Caco-2 (cell line): ENCODE data around the gene GAS2L1. TPM values are rescaled to one million over a fixed set of nuclear protein-coding genes. Genes with fewer than 3 reads are reported as not detected.

Experiments used
- BruUV-seq: library from RNA; stranded (reverse); fragments of 400-500 nt; replicated peaks from 2 replicates; lab custom pipeline; 2021; lab: Mats Ljungman, UMichigan
- CTCF ChIA-PET: fragments of 300-600 bp; sonication (Branson Sonifier 250); formaldehyde crosslinking; loops from one replicate; lab custom pipeline; 2022; ENCODE audit warnings: antibody characterized with exemption; lab: Charles Lee
- POLR2A ChIA-PET: fragments of 300-600 bp; sonication (Branson Sonifier 250); formaldehyde crosslinking; loops from one replicate; lab custom pipeline; 2022; ENCODE audit warnings: antibody characterized with exemption; lab: Charles Lee
- DNase-seq, 2 experiments: peaks; one replicate each; pipeline versions ENCODE4 v3.0.0 to v3.0.0-alpha.2; 2020 to 2022
- H3K27me3 ChIP-seq: replicated peaks from 2 replicates; pipeline ENCODE4 v1.6.0; 2011; ENCODE audit warnings: low read length; ENCODE audit not compliant: control insufficient read depth, insufficient read depth
- H3K36me3 ChIP-seq: 2 replicates; pipeline ENCODE4 v1.5.1; 2011; ENCODE audit warnings: low read length; ENCODE audit not compliant: control insufficient read depth, insufficient read depth
- H3K4me1 ChIP-seq: fragments of 250-450 bp; sonication (Bioruptor Pico); 2 replicates; pipeline ENCODE4 v1.5.1; 2020; ENCODE audit warnings: mild to moderate bottlenecking
- H3K4me3 ChIP-seq: 2 replicates; pipeline ENCODE4 v1.5.1; 2011; ENCODE audit warnings: low read depth, mild to moderate bottlenecking, control low read depth, low read length
- H3K9me3 ChIP-seq: fragments of 250-450 bp; sonication (Bioruptor Pico); 2 replicates; pipeline ENCODE4 v1.5.1; 2020; ENCODE audit warnings: mild to moderate bottlenecking, moderate library complexity
- H3K27ac Mint-ChIP-seq: one replicate; pipeline ENCODE4 v1.8.0; 2022; ENCODE audit warnings: mixed read lengths; ENCODE audit not compliant: unreplicated experiment
- H3K27me3 Mint-ChIP-seq: one replicate; pipeline ENCODE4 v1.8.0; 2022; ENCODE audit warnings: mixed read lengths; ENCODE audit not compliant: insufficient read depth, unreplicated experiment
- H3K36me3 Mint-ChIP-seq: one replicate; pipeline ENCODE4 v1.8.0; 2022; ENCODE audit warnings: mild to moderate bottlenecking, mixed read lengths; ENCODE audit not compliant: insufficient read depth, unreplicated experiment
- H3K4me1 Mint-ChIP-seq: one replicate; pipeline ENCODE4 v1.8.0; 2022; ENCODE audit warnings: low read depth, mixed read lengths; ENCODE audit not compliant: unreplicated experiment
- H3K4me3 Mint-ChIP-seq: one replicate; pipeline ENCODE4 v1.8.0; 2022; ENCODE audit warnings: mild to moderate bottlenecking, moderate library complexity, mixed read lengths; ENCODE audit not compliant: unreplicated experiment
- H3K9me3 Mint-ChIP-seq: one replicate; pipeline ENCODE4 v1.8.0; 2022; ENCODE audit warnings: mixed read lengths; ENCODE audit not compliant: unreplicated experiment
- intact Hi-C: fragments of 100-400 bp; cut with micrococcal nuclease; formaldehyde crosslinking; loops from one replicate; pipeline ENCODE4 v1.10.0; 2022; ENCODE audit not compliant: unreplicated experiment
- total RNA-seq: library from RNA; stranded (reverse); gene quantifications from 2 replicates; pipeline ENCODE4 v1.2.3, GENCODE V29; 2022
- TF ChIP-seq, protein P1 (sequence below), 2 experiments: fragments of 200-600 bp in 1 of 2; IDR thresholded peaks; 1 replicate in 1 of 2; 2 replicates in 1 of 2; pipeline versions ENCODE4 v1.5.1 to v1.8.0; 2011 to 2022; ENCODE audit warnings: antibody characterized with exemption in 1 of 2, control low read depth in 1 of 2, inconsistent platforms in 1 of 2, low read depth in 1 of 2, low read length in 1 of 2, mild to moderate bottlenecking in 1 of 2, moderate library complexity in 1 of 2; ENCODE audit not compliant: insufficient read depth in 1 of 2, severe bottlenecking in 1 of 2, unreplicated experiment in 1 of 2

Gene GAS2L1
- total RNA-seq, 1 experiment from 2014 or later, result 20.4 TPM

DNA sequence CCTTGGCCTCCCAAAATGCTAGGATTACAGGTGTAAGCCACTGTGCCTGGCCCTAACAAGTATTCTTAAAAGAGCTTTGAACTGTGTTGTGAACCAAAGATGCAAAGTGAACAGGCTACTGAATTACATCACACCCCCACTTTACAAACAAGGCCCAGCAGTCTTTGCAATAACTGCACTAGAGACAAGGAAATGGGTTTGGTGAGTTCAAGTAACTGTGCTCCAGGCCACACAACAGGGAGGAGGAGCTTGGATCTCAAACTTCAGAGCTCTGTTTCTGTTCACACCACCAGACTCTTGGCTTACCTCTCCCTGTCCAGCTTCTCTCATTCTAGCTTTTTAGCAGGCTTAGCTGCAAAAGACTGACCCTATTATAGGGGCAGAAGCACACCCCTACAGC, 39.5 kb downstream of the GAS2L1 start:
- CTCF ChIA-PET, result interaction anchor here (1.1 kb wide), 1 partner anchor 11 kb away, joined by 3 read pairs; no protein-coding TSS in a partner anchor
- intact Hi-C loops, result no loop called here
- POLR2A ChIA-PET, result interaction anchor here (0.5 kb wide), 1 partner anchor 67 kb away, joined by 3 read pairs; no protein-coding TSS in a partner anchor
- peaks cover 6% of the 10 kb centered on the region; the same call in 1 of the 2 replicates for H3K4me1 ChIP-seq
- peaks cover 1% of the 10 kb centered on the region for H3K36me3 ChIP-seq
- Mint-ChIP-seq H3K4me3 (no peak overlapping the region), H3K9me3 (no peaks in the 10 kb centered on the region), H3K36me3 (peaks cover 63% of the 10 kb centered on the region), H3K27me3 (no peaks in the 10 kb centered on the region), H3K4me1 (peaks cover 8% of the 10 kb centered on the region), H3K27ac (no peak overlapping the region)
- no peak for DNase-seq
- no peaks in the 10 kb centered on the region for H3K9me3 ChIP-seq
- TF ChIP-seq, protein P1, sequence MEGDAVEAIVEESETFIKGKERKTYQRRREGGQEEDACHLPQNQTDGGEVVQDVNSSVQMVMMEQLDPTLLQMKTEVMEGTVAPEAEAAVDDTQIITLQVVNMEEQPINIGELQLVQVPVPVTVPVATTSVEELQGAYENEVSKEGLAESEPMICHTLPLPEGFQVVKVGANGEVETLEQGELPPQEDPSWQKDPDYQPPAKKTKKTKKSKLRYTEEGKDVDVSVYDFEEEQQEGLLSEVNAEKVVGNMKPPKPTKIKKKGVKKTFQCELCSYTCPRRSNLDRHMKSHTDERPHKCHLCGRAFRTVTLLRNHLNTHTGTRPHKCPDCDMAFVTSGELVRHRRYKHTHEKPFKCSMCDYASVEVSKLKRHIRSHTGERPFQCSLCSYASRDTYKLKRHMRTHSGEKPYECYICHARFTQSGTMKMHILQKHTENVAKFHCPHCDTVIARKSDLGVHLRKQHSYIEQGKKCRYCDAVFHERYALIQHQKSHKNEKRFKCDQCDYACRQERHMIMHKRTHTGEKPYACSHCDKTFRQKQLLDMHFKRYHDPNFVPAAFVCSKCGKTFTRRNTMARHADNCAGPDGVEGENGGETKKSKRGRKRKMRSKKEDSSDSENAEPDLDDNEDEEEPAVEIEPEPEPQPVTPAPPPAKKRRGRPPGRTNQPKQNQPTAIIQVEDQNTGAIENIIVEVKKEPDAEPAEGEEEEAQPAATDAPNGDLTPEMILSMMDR (IDR thresholded peaks at IDR 0.05; ENCODE audit: insufficient read depth in 1 of 2, low read depth in 1 of 2, low read length in 1 of 2, severe bottlenecking in 1 of 2, unreplicated experiment in 1 of 2), result no peak
- no peaks in the 10 kb centered on the region for H3K27me3 ChIP-seq
- no TSS peak for BruUV-seq
- H3K4me3 ChIP-seq, result no peak overlapping the region

DNA sequence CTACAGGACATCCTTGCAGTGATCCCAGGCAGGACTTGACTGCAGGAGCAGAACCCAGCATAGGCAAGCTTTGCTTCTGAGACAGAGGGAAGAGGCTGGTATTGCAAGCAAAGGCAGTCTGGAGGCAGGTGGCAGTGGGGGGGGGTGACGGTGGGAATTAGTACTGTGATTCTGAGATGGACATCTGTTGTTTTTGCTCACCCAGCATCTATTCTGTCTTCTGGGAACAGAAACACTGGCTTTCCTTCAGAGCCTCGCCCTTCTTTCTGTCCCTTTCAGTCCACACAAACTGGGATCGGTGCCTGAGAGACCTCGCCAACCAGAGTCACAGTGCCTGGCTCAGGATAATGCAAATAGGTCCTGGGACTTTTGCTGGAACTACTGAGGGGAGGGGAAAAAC, 40.2 kb downstream of the GAS2L1 start:
- peaks cover 8% of the 10 kb centered on the region for H3K4me1 Mint-ChIP-seq
- no peak overlapping the region for H3K27ac Mint-ChIP-seq
- intact Hi-C loops, result no loop called here
- H3K36me3 Mint-ChIP-seq, result peaks cover 56% of the 10 kb centered on the region
- no peak for DNase-seq
- no peaks in the 10 kb centered on the region for H3K27me3 Mint-ChIP-seq
- no peak overlapping the region for H3K4me3 ChIP-seq
- H3K27me3 ChIP-seq, result no peaks in the 10 kb centered on the region
- H3K9me3 ChIP-seq, result no peaks in the 10 kb centered on the region
- H3K36me3 ChIP-seq, result peaks cover 1% of the 10 kb centered on the region
- no peaks in the 10 kb centered on the region for H3K9me3 Mint-ChIP-seq
- TF ChIP-seq, protein P1 (IDR thresholded peaks at IDR 0.05; ENCODE audit: insufficient read depth in 1 of 2, low read depth in 1 of 2, low read length in 1 of 2, severe bottlenecking in 1 of 2, unreplicated experiment in 1 of 2), result no peak
- CTCF ChIA-PET, result interaction anchor here (0.7 to 1.1 kb wide), 2 partner anchors 11 to 20 kb away, joined by 3 read pairs; no protein-coding TSS in a partner anchor
- POLR2A ChIA-PET, result no interaction called here
- H3K4me1 ChIP-seq, result peaks cover 6% of the 10 kb centered on the region; the same call in 1 of the 2 replicates
- no TSS peak for BruUV-seq
- H3K4me3 Mint-ChIP-seq, result no peak overlapping the region

DNA sequence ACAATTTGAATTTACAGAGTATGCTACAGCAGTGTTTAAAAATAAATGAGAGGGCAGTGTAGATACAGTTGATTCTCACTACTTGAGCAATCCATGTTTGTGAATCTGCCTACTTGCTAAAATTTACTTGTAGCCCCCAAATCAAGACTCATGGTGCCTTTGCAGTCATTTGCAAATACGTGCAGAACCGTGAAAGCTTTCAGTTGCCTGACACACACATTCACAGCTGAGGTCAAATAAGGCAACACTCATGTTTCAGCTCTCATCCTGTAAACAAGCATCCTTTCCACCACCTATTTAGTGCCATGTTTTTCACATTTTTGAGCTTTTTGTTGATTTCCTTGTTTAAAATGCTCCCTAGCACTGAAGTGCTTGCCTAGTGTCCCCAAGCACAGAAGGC, 41.6 kb downstream of the GAS2L1 start:
- H3K4me3 ChIP-seq, result no peak overlapping the region
- no peak overlapping the region for H3K27ac Mint-ChIP-seq
- BruUV-seq, result TSS peak; percentile 6
- no peaks in the 10 kb centered on the region for H3K9me3 Mint-ChIP-seq
- POLR2A ChIA-PET, result no interaction called here
- no peak overlapping the region for H3K4me3 Mint-ChIP-seq
- H3K36me3 ChIP-seq, result peaks cover 1% of the 10 kb centered on the region
- CTCF ChIA-PET, result interaction anchor here (0.9 kb wide), 1 partner anchor 27 kb away, joined by 3 read pairs; no protein-coding TSS in a partner anchor
- H3K9me3 ChIP-seq, result no peaks in the 10 kb centered on the region
- no peaks in the 10 kb centered on the region for H3K4me1 ChIP-seq
- no peaks in the 10 kb centered on the region for H3K27me3 Mint-ChIP-seq
- no peak for DNase-seq
- peaks cover 50% of the 10 kb centered on the region for H3K36me3 Mint-ChIP-seq
- H3K4me1 Mint-ChIP-seq, result peaks cover 1% of the 10 kb centered on the region
- TF ChIP-seq, protein P1 (IDR thresholded peaks at IDR 0.05; ENCODE audit: insufficient read depth in 1 of 2, low read depth in 1 of 2, low read length in 1 of 2, severe bottlenecking in 1 of 2, unreplicated experiment in 1 of 2), result no peak
- no peaks in the 10 kb centered on the region for H3K27me3 ChIP-seq
- intact Hi-C loops, result no loop called here
